H54 (cell line): Measurements from ENCODE around the gene EIF2S2.

Experiments used
- DNase-seq: peaks from one replicate; pipeline ENCODE4 v3.0.0; 2011; ENCODE audit warnings: low spot score, mixed read lengths; ENCODE audit not compliant: insufficient read length
- FAIRE-seq: peaks from 3 replicates; lab custom pipeline; 2011; peaks lifted over from hg19 to GRCh38; lab: Jason Lieb, UNC
- POLR2A ChIP-seq: IDR thresholded peaks from 2 replicates; pipeline ENCODE4 v1.6.1; 2011; ENCODE audit warnings: low read depth, mild to moderate bottlenecking, low read length

EIF2S2 gene

DNA sequence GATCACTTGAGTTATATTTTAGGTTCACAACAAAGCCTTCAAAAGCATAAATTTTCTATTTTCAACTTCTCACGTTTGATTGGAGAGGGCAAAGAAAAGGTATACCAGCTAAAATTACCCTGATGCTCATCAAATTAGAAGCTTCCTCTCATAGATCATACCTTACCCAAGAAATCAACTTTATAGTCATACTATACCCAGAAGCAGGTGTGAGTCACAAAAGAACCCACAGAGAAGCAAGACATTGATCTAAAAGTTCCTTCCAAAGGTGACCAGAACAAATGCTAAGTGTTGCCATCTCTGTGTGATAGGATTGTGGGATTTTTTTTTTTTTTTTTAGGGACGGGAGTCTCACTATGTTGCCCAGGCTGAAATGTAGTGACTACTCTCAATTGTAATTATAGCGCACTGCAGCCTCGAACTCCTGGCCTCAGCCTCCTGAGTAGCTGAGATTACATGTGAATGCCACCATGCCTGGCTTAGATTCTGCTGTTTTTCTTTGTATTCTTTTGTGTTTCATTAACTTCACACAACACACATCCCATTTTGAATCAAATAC lies 3.3 kb downstream of the EIF2S2 start:
- no peak for TF ChIP-seq POLR2A
- FAIRE-seq (no peak), DNase-seq (no peak)

DNA sequence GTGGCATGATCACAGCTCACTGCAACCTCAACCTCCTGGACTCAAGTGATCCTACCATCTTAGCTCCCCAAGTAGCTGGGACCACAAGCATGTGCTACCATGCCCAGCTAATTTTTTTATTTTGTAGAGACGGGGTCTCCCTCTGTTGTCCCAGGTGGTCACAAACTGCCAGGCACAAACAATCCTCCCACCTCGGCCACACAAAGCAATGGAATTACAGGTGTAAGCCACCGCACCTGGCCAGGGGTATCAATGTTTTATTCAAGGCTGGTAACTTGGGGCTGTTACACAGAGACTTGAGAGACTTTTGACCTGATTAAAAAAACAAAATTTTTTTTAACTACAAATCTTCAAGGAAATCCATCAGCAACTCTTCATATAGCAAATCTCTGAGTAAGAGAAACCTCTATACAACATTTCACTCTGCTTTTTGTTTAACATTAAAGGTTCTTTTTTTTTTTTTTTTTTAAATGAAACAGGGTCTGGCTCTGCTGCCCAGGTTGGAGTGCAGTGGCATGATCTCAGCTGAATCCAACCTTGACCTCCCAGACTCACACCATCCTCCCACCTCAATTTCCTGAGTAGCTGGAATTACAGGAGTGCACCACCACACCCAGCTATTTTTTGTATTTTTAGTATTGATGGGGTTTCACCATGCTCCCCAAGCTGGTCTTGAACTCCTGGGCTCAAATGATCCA lies 5.9 kb downstream of the EIF2S2 start:
- TF ChIP-seq POLR2A, result no peak
- DNase-seq, result no peak
- no peak for FAIRE-seq

DNA sequence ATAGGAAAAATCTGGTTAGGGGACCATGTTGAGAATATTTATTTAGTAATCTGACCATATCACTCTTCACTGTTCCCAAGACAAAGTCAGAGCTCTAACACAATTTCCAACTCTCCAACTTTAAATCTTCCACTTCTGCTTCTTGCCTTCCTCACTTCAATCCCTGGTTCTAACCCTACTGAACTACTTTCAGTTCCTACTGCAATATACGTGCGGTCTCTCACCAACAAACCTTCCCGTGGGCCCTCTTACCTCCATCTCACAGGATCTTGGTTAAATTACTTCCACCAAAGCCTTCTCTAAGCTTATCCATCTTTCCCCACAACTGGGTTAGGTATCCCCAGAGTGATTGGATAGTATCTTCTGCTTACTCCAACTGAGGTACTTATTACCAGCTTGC lies 8.0 kb downstream of the EIF2S2 start:
- no peak for DNase-seq
- no peak for FAIRE-seq
- no peak for TF ChIP-seq POLR2A

DNA sequence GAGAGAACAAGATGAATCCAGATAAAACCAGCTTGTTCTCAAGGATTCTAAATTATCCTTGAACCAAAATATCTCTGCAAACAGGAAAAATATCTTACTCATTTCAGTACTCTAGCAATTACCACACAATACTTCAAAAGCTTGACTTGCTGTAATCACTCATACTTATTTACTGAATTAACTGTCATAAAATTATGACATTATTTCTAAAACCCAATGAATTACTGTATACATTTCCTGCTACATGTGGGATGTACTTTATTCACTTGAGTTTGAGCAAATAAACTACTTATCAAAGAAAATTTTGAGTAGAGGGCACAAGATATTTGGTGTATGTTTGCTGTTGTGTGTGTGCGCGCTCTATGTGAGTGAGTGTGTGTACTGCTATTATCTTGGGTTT lies 9.7 kb downstream of the EIF2S2 start:
- FAIRE-seq, result no peak
- DNase-seq, result no peak
- TF ChIP-seq POLR2A, result no peak

DNA sequence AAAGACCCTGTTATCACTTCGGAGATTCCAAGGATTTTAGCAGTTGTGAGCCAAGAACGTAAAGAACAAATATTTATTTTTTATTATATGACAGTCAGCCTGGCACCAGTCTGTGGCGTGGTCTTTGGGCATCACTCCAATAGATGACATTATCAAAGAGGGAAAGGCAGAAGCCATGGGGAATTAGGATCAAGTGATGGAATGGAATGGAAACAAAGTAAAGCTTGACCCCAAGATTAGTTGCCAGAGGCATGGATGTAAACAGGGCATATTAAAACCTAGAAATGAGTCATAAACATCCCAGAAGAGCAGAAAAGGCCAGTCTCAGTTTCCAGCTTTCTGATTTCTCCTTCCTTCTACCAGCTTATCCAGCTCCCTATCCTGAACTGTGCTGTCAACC lies 11.5 kb downstream of the EIF2S2 start:
- FAIRE-seq (no peak), DNase-seq (no peak)
- no peak for TF ChIP-seq POLR2A

DNA sequence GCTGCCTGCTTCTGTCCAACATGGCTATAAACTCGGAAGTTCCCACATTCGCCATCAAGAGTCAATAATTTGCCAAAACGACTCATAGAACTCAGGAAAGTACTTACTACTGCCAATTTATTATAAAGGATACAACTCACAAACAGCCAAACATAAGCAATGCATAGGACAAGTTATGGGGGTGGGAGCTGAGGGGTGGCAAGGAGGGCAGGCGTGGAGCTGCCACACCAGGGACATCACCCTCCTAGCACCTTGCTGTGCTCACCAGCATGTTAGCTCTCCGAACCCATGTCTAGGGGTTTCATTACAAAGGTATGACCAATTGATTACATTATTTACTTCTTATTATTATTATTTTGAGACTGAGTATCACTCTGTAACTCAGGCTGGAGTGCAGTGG lies 12.4 kb downstream of the EIF2S2 start:
- no peak for TF ChIP-seq POLR2A
- DNase-seq, result no peak
- FAIRE-seq, result no peak

DNA sequence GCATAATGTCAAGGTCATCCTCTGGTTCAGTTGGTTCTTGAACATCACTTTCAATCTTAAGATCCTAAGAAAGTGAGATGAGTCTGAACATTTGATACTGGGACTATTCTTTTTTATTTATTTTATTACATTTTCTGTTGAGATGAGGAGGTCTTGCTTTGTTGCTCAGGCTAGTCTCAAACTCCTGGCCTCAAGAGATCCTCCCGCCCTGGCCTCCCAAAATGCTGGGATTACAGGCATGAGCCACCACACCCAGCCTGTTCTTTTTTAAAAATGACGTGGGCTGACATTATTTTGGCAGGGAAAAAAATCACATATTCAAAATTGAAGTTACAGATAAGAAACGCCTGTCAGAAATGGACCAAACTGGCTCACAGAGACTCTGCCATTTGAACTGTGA lies 13.5 kb downstream of the EIF2S2 start:
- no peak for FAIRE-seq
- no peak for TF ChIP-seq POLR2A
- DNase-seq, result no peak

DNA sequence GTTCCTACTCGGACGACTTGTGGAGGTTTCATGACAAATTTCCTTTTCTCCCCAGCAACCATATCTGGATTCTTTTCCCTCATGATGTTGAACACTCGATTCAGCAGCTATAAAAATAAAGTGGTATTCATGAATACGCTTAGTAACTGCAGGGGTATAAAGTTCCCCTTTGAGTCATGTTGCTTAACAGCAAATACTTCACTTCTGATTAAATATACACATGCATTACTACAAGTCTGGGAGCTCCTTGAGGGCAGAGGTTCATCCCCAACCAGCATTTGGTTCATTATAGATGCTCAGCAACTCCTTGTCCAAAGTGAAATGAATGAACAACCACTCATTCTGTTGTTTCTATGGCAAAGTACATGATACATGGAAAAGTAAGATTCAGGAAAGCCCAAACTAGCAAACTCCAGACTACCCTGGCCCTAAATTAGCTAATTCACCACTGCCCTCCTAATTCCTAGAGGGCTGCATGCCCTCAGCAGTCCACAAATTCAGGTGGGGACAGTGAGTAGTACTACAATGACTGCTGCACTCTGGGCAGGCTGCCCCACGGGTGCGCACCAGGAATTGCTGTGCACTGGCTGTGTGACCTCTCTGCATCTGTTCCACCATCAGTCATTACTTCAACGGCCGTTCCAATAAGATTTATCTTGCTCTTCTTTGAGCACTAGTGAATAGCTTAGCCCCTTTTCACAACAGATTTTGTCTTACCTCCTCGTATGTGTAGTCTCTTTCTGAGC lies 15.2 kb downstream of the EIF2S2 start:
- no peak for TF ChIP-seq POLR2A
- FAIRE-seq (no peak), DNase-seq (no peak)

DNA sequence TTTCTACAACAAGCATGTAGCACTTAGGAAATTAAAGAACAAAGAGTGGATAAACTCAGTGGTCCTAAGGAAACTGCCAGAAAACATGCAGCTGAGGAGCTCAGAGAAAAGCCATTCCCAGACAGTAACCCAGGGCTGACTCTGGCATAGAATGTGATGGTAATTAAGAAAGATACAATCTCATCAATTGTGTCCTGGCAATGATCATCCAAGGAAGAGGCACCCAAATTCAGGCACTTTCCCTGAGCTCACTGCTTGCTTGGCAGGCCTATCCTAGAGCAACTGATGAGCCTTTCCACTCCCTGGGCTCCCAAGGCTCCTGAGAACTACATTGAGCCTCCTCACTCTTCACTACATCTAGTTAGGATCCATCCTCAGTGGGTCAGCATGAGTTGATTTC lies 16.2 kb downstream of the EIF2S2 start:
- no peak for DNase-seq
- TF ChIP-seq POLR2A, result no peak
- FAIRE-seq, result no peak

DNA sequence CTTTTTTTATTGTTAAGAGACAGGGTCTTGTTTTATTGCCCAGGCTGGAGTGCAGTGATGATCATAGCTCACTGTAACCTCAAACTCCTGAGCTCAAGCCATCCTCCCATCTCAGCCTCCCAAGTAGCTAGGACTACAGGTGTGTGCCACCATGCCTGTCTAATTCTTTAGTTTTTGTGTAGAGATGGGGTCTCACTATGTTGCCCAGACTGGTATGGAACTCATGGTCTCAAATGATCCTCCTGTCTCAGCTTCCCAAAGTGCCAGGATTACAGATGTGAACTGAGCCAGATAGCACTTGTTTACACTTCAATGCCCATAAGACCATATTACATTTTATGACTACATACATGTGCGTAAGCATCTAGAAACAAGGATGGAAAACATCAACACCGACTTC lies 18.1 kb downstream of the EIF2S2 start:
- no peak for DNase-seq
- no peak for TF ChIP-seq POLR2A
- no peak for FAIRE-seq

DNA sequence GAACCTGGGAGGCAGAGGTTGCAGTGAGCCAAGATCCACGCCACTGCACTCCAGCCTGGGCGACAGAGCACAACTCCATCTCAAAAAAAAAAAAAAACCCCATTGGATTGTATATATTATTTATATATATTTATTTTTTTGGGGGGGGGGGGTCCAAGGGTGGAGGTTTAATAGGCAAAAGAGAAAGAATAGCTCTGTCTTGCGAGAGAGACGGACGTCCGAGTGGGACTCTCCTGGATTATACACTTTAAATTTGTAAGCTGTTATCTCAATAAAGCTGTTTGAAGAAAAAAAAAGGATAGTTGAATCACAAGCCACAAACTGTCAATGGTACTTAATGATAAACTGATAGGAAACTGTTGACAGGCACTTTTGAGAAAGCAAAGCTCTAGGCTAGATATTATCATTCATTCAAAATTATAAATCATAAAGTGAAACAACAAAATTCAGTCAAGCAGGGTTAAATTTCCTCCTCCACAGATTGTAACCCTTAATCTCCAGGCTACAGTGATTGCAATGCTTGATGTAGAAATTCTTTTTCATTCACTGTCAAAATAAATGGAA lies 20.3 kb downstream of the EIF2S2 start:
- TF ChIP-seq POLR2A, result no peak
- DNase-seq (no peak), FAIRE-seq (no peak)

DNA sequence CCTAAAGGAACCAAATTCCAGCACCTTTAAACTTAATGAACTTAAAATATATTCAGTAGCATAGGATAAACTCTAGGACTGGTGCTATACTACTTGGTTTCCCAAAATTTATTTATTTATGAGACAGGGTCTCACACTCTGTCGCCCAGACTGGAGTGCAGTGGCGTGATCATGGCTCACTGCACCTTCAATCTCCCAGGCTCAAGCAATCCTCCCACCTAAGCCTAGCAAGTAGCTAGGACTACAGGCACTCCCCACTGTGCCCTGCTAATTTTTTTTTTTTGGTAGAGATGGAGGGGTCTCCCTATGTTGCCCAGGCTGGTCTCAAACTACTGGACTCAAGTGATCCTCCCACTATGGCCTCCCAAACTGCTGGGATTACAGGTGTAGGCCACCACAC lies 21.4 kb downstream of the EIF2S2 start:
- FAIRE-seq (no peak), DNase-seq (no peak)
- no peak for TF ChIP-seq POLR2A

DNA sequence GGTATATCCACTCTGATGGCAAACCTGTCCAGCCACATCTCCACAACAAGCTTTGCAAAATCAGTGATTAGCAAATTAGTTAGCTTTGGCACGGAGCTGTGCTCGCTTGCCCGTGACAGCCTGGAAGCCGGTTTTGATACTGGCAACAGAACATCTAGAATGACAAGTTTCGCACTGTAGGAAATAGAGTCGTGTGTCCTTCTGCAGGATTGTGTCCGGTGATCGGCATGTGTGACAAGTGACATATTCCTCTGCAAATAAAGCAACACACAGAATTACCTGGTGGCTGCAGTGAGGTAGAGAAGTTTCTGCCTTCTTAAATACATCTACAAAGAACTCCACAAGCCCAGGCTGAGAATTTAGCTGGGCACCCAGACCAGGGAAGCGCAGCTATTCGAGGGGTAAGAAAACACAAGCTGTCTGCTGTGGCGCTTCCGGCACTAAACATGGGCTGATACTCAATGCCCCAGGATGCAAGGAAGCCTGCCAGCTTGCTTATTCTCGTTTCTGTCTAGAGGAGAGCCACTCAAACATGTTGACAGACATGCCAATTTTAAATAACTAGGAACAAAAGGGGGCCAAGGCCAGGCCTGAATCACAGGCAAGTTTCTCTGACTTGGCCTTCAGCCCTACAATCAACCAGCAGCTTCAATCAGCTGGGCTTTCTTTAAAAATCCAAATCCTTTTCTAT lies 22.2 kb downstream of the EIF2S2 start:
- FAIRE-seq (no peak), DNase-seq (no peak)
- TF ChIP-seq POLR2A, result no peak

DNA sequence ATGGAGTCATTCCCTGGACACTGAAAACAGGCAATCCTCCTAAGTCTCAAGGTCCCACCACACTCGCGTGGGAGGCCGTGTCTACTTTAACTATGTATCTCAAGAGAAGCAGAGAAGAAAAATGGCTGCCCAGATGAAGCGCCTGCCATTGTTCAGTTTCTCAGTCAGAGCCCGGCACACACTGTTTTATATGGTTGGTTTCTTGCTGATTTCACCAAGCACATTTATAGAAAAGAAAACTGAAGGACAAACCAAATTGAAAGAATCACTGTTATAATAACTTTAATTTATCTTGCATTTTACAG lies 22.9 kb downstream of the EIF2S2 start:
- DNase-seq (no peak), FAIRE-seq (no peak)
- TF ChIP-seq POLR2A, result no peak
